Measurements from ENCODE around the gene GGT5.
"Not testable (repeated sequence)": the region's sequence is repeated elsewhere in the genome, so short reads cannot be mapped to it uniquely, and the experiment has no call there.

Gene GGT5

DNA sequence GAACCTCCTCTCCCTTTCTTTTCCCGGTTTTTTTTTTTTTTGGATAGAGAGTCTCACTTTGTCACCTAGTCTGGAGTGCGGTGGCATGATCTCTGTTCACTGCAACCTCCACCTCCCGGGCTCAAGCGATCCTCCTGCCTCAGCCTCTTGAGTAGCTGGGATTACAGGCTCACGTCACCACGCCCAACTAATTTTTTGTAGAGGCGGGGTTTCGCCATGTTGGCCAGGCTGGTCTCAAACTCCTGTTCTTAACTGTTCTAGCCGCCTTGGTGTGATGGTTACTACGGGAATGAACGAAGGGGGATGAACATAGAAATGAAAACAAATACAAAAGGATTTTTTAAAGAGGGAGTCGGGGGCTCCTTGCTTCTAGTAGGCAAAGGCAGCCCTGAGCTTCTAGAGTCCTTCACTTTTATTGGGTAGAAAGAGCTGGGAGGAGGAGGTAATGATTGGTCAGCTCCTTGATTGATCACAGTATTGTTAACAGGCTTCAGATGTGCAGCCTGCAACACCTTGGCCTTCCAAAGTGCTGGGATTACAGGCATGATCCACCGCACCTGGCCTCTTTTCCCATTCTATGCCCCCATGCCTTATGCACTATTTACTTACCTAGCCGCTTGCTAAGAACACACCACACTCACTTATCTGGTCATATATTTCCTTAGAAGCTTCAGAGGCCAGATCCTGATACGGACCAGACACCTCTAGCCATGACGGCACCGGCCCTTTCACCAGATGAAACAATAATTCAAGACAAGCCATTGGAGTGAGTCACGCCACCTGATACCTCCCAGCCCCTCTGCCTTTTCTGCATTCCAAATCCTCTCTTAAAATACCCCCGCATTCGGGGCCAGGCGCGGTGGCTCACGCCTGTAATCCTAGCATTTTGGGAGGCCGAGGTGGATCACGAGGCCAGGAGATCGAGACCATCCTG, 42.9 kb downstream of the GGT5 start:
- no peak for DNase-seq

DNA sequence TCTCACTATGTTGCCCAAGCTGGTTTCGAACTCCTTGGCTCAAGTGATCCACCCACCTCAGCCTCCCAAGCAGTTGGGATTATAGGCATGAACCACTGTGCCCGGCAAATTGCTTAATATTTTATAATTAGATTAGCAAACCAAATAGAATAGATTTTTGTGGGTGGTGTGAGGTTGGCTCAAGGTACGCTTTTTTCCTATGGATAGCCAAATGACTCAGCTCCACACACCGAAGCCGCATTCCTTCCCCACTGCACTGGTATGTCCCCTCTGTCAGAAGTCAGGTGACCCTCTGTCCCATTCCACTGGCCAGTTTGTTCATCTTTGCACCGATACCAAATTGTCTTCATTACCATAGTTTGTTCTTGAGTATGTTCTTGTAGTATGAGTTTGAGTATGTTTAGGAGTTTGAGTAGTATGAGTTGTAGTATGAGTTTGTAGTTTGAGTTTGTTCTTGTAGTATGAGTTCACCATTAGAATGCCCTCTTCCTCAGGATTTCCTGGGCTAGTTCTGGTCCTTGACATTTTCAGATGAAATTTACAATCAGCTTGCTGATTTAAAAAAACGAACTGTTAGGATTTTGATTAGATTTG, 44.2 kb downstream of the GGT5 start:
- DNase-seq: no peak

DNA sequence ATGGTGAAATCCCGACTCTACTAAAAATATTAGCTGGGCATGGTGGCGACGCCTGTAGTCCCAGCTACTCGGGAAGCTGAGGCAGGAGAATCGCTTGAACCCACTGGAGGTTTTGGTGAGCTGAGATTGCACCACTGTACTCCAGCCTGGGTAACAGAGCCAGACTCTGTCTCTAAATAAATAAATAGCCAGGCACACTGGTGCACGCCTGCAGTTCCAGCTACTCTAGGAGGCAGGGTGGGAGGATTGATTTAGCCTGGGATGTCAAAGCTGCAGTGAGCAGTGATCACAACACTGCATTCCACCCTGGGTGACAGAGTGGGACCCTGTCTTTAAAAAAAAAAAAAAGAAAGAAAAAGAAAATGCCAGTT, 46.2 kb downstream of the GGT5 start:
- DNase-seq: no peak

DNA sequence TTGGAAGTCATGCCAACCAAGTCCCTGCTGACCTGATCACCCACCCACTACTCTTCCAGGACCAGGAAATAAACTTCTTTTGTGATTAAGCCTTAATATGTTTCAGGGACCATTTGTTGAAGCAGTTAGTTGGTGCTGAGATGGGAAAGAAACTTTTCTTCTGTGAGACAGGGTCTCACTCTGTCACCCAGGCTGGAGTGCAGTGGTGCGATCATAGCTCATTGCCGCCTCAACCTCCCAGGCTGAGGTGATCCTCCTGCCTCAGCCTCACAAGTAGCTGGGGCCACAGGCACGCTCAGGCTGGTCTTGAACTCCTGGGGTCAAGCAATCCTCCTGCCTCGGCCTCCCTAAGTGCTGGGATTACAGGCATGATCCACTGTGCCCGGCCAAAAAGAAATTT, 53.0 kb downstream of the GGT5 start:
- no peak for DNase-seq

DNA sequence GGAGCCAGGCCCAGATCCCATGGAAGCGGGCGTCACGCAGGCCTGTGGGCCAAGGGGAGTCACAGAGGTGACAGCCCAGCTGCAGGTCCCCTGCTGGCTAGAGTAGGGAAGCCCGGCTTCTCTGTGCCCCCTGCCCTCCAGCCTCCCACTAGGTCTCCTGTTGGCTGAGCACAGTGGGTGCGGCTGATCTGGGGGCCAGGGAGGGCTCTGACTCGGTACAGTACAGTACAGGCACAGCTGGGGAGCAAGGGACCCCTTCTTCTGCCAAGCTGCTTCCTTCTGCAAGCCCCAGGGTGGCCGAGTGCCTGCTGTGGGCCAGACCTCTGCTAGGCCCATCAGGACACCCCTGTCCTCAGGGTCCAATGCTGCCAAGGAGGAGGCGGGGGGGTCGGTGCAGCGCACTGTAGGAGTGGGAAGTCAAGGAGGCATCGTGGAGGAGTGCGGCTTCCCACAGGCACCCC, 53.5 kb downstream of the GGT5 start:
- no peak for DNase-seq

DNA sequence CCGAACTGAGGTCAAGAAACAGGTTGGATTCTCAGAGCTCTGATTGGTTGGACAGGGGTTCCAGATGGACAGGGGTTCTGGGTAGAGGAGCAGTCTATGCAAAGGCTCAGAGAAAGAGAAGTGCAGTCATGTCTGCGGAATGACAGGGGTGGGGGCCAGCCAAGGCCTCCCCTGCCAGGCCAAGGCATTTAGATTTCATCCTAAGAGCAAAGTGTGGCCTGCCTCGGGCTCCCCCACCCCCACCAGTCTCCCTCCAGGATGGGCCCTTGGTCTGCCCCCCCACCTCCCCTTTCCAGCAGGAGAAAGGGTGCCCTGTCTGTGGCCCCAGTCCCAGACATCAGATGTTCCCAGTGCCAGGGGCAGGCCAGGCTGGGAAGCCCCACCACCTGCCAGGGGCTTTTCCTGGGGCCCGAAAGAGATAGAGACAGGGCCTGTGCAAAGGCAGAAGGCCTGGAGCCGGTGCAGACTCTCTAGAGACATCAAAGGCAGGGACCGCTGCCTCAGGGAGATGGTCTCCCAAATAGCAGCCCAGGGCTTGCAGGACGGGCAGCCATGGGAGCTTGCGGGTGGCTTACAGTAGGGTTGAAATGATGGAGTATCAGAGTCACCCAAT, 54.2 kb downstream of the GGT5 start:
- no peak for DNase-seq

DNA sequence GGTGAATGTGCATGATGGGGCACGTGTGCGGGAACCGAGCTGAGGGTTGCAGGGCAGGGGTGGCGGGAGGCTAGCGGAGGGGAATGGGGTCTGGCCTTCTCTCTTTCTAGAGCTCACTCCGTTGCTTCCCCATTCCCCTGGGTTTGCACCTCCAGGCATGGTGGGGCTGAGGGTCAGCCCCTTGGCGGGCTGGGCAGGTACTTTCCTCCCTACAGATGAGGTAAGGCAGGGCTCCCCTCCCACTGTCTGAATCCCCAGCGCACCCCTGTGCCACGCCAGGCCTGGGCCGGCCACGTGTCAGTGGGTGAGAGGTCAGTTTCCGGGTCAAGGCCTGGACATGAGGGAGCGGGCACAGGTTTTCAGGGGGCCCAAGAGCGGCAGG, 54.7 kb downstream of the GGT5 start:
- no peak for DNase-seq

DNA sequence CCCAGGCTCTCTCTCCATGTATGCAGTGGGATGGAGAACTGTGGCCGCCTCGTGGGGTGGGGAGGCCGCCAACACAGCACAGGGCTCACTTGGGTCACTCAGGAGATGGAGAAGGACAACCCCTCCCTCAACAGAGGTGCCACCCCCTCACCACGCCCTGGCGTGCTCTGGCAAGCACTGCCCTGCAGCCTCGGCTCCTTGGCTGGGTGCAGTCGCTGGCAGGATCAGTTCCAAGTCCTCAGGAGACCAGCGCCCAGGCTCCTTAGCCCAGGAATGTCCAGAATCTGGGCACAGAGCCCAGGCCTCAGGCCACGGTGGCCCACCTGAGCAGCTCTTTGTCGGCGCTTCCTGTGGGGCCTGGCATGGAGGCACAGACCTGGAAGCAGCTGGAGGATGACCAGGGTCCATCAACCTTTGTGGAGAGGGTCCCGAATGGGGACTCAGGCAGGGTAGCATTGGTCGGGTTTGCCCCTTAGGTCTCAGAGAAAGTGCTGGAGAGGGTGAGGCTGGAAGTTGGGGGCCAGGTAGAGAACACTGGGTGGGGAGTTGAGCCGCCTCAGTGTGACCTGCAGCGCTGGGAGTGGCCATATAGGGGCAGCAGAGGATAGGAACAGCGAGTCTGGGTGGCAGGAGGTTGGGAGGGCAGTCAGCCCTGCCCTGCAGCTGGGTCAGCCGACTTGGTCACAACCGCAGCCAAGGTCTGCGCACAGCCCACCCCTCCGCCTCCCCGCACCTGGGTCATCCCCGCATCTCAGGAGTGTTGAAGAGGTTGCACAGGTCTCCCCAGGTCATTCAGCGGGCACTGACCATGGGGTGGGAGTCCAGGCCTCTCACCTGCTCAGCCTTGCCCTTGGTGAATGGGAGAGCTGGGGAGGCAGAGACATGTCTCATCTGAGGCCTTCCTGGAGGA, 55.4 kb downstream of the GGT5 start:
- DNase-seq: peak in 1 of 4 experiments; percentile 8

DNA sequence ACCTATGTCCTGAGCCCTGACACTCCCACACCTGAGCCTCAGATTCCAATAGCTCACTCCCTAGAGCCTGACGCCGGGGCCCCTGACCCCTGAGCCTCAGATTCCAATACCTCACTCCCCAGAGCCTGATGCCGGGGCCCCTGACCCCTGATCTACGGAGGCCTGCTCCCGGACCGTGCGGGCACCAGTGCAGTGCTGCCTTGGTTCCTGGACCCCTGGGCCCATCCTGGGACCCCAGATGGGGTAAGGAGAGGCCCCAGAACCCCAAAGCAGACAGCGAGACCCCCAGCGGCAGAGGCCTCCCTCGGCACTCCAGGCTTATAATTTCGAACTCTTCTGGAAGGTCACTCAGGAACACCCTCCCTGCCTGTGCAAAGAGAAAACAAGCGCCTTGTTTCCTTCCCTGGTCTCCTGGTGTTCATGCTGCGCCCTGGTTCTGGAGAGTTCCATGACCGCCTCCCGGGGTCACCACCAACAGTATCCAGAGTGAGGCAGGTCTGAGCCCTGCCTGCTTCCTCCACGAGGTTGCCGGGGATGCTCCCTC, 56.1 kb downstream of the GGT5 start:
- no peak for DNase-seq

DNA sequence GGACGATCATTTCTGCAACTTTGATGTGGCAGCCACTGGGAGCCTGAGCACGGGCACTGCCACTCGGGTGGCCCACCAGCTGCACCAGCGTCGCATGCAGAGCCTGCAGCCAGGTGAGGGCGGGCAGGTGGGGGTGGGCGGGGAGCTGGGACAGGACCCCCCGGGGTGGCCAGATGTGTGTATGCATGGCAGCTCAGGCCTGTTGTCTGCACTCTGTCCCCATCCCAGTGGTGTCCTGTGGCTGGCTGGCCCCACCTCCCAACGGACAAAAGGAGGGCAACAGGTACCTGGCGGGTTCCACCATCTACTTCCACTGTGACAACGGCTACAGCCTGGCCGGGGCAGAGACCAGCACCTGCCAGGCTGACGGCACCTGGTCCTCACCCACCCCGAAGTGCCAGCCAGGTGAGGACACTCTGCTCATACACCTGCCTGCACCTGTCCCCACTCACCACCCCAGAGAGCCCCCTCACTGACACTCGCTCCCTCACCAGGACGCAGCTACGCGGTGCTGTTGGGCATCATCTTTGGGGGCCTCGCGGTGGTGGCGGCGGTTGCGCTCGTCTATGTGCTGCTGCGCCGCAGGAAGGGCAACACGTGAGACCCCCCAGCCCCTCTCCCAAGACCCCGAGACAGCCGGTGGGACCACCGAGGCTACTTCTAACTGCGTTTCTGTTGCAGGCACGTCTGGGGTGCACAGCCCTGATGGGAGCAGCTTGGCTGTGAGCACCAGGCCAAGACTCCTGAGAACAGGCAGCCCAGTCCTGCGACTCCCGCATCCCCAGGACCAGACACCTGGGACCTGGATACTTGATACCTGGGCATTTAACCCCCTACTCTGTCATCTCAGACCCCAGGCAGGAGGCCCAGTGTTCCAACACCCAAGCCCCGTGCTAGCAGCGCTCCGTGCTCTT, 56.9 kb downstream of the GGT5 start:
- no peak for DNase-seq

DNA sequence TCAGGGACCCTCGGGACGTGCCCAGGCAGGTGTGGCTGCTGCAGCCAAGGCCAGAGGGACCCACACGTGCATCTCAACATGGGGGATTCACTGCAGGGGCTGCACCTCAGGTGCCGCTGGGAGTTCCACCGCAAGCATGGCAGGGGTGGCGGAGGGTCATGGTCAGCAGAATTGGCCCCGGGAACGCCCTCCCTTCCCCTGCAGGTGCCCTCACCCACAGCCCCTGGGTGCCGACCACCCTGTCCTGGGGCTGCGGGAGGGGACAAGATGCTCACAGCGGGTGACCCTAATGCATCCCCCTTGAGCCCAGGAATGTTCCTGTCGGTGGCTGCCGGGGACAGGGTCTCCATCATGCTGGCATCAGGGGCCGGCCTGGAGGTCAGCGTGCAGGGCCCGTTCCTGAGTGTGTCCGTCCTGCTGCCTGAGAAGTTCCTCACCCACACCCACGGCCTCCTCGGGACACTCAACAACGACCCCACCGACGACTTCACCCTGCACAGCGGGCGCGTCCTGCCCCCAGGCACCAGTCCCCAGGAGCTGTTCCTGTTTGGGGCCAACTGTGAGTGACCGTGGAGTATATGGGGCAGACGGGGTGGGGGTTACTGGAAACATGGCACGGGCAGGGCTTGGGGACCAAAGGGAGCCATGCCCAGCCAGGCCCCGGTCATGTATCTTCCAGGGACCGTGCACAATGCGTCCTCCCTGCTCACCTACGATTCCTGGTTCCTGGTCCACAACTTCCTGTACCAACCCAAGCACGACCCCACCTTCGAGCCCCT, 57.8 kb downstream of the GGT5 start:
- DNase-seq: no peak

DNA sequence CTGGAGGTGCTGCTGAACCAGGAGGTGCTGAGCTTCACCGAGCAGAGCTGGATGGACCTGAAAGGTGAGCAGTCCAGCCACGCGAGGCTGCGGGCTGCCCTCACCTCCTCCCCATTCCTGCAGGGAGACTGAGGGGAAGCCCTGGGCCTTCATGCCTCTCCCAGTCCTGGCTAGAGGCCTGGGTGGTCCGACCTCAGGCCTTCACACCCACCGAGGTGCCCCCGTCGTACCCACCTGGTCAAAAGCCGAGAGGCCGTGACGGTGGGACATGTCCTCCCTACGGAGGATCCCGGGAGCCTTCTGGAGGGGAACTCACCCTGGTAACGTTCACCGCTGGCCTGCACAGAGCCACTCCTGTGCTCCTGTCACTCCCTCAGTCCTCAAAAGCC, 58.5 kb downstream of the GGT5 start:
- no peak for DNase-seq

DNA sequence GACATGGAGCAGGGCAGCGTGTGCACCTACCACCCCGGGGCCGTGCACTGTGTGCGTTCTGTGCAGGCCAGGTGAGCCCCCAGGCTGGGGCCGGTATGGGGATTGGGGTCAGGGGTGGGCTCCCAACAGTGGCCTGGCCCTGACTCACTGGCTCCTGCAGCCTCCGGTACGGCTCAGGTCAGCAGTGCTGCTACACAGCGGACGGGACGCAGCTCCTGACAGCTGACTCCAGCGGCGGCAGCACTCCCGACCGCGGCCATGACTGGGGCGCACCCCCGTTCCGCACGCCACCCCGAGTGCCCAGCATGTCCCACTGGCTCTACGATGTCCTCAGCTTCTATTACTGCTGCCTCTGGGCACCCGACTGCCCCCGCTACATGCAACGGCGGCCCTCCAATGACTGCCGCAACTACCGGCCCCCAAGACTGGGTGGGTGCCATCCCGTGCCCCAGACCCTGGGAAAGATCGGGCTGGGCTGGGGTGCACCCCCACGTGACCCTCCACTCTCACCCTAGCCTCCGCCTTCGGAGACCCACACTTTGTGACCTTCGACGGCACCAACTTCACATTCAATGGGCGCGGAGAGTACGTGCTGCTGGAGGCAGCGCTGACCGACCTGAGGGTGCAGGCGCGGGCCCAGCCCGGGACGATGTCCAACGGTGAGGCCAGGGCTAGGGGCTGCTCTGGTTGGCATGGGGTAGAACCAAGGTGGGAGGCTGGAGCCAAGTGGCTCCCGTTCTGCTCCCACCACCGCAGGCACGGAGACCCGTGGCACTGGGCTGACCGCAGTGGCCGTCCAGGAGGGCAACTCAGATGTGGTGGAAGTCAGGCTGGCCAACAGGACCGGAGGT, 59.2 kb downstream of the GGT5 start:
- no peak for DNase-seq

DNA sequence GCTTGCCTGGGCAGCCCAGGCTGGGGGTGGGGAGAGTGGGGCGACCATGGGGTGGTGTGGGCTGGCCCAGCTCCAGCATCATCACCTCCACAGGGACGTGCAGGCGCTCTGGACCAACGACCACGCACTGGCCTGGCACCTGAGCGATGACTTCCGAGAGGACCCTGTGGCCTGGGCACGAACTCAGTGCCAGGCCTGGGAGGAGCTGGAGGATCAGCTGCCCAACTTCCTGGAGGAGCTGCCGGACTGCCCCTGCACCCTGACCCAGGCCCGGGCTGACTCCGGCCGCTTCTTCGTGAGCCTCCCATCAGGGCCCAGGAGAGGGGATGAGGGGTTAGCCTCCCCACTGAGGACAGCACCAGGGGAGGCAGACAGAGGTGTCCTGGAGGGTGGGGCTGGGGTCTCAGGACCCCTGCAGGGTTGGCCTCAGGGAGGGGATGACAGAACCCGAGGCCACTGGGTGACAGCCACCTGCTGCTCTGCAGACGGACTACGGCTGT, 59.8 kb downstream of the GGT5 start:
- no peak for DNase-seq

DNA sequence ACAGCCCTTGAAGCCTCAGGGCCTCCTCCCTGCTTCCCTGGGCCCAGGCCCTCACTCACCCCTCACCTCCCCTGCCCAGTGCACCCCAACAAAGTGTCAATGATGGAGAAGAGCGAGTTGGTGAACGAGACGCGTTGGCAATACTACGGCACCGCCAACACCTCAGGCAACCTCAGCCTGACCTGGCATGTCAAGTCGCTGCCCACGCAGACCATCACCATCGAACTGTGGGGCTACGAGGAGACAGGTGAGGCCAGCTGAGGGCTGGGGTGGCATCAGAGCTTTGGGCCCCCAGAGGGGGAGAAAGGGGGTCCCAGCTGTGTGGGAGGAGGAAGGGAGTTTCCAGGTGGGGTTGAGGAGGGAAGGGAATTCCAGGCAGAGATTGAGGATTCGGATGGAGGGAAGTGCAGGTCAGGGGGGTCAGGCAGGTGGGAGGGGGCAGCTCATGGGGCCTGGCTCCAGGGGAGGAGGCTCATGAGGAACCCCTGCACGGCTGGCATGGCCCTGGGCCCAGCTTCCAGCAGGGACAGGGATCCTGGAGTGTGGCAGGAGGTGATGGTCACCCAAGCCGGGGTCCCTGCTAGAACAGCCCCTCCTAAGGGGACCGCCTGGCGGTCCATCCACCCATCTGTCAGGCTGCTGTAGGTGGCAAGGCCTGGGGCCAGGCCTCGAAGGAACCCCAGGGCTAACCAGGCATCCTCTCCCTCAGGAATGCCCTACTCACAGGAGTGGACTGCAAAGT, 60.7 kb downstream of the GGT5 start:
- DNase-seq: no peak

DNA sequence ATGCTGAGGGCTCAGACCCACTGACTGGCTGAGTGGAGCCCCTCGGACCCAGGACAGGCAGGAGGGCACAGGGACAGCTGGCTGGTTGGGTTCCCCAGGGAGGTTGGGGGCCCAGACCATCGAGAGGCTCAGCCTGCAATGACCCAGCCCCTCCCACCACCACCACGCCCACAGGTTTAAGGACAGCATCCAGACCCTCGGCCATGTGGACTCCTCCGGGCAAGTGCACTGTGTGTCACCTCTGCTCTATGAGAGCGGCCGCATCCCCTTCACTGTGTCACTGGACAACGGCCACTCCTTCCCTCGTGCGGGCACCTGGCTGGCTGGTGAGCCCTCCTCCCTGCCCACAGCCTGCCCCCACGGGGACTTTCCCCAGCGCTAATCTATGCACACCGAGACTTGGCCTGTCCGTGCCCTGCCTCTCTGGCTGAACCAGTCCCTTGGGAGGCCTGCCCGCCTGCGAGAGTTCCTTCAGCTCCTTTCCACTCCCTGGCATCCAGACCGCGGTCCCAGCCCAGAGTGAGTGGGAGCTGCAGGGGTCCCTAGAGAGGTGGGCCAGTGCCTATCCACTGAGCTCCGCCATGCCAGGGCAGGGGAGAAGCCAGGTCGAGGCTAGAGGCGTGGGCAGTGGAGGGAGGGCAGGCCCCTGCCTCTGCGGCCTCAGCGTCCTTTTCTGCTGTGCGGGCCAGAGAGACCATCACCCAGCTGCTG, 61.4 kb downstream of the GGT5 start:
- no peak for DNase-seq

DNA sequence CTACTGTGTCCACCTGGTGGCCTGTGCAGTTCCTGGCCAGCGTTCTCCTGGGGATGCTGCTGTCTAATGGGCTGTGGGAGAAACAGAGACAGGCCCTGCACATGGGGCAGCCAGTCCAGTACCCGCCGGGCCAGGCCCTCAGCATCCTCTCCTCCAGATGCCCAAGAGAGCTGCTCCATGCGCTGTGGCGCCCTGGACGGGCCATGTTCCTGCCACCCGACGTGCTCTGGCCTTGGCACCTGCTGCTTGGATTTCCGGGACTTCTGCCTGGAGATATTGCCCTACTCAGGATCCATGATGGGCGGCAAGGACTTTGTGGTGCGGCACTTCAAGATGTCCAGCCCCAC, 62.0 kb downstream of the GGT5 start:
- DNase-seq: not testable (repeated sequence)
